Caco-2 (cell line): ENCODE results near the gene SH3RF1. TPM values are rescaled to one million over a fixed set of nuclear protein-coding genes. Genes with fewer than 3 reads are reported as not detected.

Experiments
- BruUV-seq: library from RNA; stranded (reverse); fragments of 400-500 nt; replicated peaks from 2 replicates; lab custom pipeline; 2021; lab: Mats Ljungman, UMichigan
- CTCF ChIA-PET: fragments of 300-600 bp; sonication (Branson Sonifier 250); formaldehyde crosslinking; loops from one replicate; lab custom pipeline; 2022; ENCODE audit warnings: antibody characterized with exemption; lab: Charles Lee
- POLR2A ChIA-PET: fragments of 300-600 bp; sonication (Branson Sonifier 250); formaldehyde crosslinking; loops from one replicate; lab custom pipeline; 2022; ENCODE audit warnings: antibody characterized with exemption; lab: Charles Lee
- DNase-seq, 2 experiments: peaks; one replicate each; pipeline versions ENCODE4 v3.0.0 to v3.0.0-alpha.2; 2020 to 2022
- H3K27me3 ChIP-seq: replicated peaks from 2 replicates; pipeline ENCODE4 v1.6.0; 2011; ENCODE audit warnings: low read length; ENCODE audit not compliant: control insufficient read depth, insufficient read depth
- H3K36me3 ChIP-seq: 2 replicates; pipeline ENCODE4 v1.5.1; 2011; ENCODE audit warnings: low read length; ENCODE audit not compliant: control insufficient read depth, insufficient read depth
- H3K4me1 ChIP-seq: fragments of 250-450 bp; sonication (Bioruptor Pico); 2 replicates; pipeline ENCODE4 v1.5.1; 2020; ENCODE audit warnings: mild to moderate bottlenecking
- H3K4me3 ChIP-seq: 2 replicates; pipeline ENCODE4 v1.5.1; 2011; ENCODE audit warnings: low read depth, mild to moderate bottlenecking, control low read depth, low read length
- H3K9me3 ChIP-seq: fragments of 250-450 bp; sonication (Bioruptor Pico); 2 replicates; pipeline ENCODE4 v1.5.1; 2020; ENCODE audit warnings: mild to moderate bottlenecking, moderate library complexity
- H3K27ac Mint-ChIP-seq: one replicate; pipeline ENCODE4 v1.8.0; 2022; ENCODE audit warnings: mixed read lengths; ENCODE audit not compliant: unreplicated experiment
- H3K27me3 Mint-ChIP-seq: one replicate; pipeline ENCODE4 v1.8.0; 2022; ENCODE audit warnings: mixed read lengths; ENCODE audit not compliant: insufficient read depth, unreplicated experiment
- H3K36me3 Mint-ChIP-seq: one replicate; pipeline ENCODE4 v1.8.0; 2022; ENCODE audit warnings: mild to moderate bottlenecking, mixed read lengths; ENCODE audit not compliant: insufficient read depth, unreplicated experiment
- H3K4me1 Mint-ChIP-seq: one replicate; pipeline ENCODE4 v1.8.0; 2022; ENCODE audit warnings: low read depth, mixed read lengths; ENCODE audit not compliant: unreplicated experiment
- H3K4me3 Mint-ChIP-seq: one replicate; pipeline ENCODE4 v1.8.0; 2022; ENCODE audit warnings: mild to moderate bottlenecking, moderate library complexity, mixed read lengths; ENCODE audit not compliant: unreplicated experiment
- H3K9me3 Mint-ChIP-seq: one replicate; pipeline ENCODE4 v1.8.0; 2022; ENCODE audit warnings: mixed read lengths; ENCODE audit not compliant: unreplicated experiment
- CTCF ChIP-seq, 2 experiments: fragments of 200-600 bp in 1 of 2; IDR thresholded peaks; 1 replicate in 1 of 2; 2 replicates in 1 of 2; pipeline versions ENCODE4 v1.5.1 to v1.8.0; 2011 to 2022; ENCODE audit warnings: antibody characterized with exemption in 1 of 2, control low read depth in 1 of 2, inconsistent platforms in 1 of 2, low read depth in 1 of 2, low read length in 1 of 2, mild to moderate bottlenecking in 1 of 2, moderate library complexity in 1 of 2; ENCODE audit not compliant: insufficient read depth in 1 of 2, severe bottlenecking in 1 of 2, unreplicated experiment in 1 of 2
- intact Hi-C: fragments of 100-400 bp; cut with micrococcal nuclease; formaldehyde crosslinking; loops from one replicate; pipeline ENCODE4 v1.10.0; 2022; ENCODE audit not compliant: unreplicated experiment
- total RNA-seq: library from RNA; stranded (reverse); gene quantifications from 2 replicates; pipeline ENCODE4 v1.2.3, GENCODE V29; 2022

The SH3RF1 gene
- total RNA-seq, 1 experiment from 2014 or later, result 25.1 TPM

GRCh38 chr4:169272265-169272886 lies 1.6 kb upstream of the SH3RF1 start:
- TF ChIP-seq CTCF (IDR thresholded peaks at IDR 0.05; ENCODE audit: insufficient read depth in 1 of 2, low read depth in 1 of 2, low read length in 1 of 2, severe bottlenecking in 1 of 2, unreplicated experiment in 1 of 2), result no peak
- POLR2A ChIA-PET, result interaction anchor here (0.6 to 1.4 kb wide), 2 partner anchors 38 to 262 kb away, joined by 5 to 6 read pairs; partner anchors contain the start of gene CBR4
- Histone ChIP-seq H3K27me3 (no peaks in the 10 kb centered on the region), H3K4me1 (peaks cover 36% of the 10 kb centered on the region), H3K9me3 (no peaks in the 10 kb centered on the region), H3K4me3 (no peak overlapping the region), H3K36me3 (no peaks in the 10 kb centered on the region)
- Mint-ChIP-seq H3K27ac (peak overlapping the region; percentile 54), H3K9me3 (no peaks in the 10 kb centered on the region), H3K36me3 (peaks cover 29% of the 10 kb centered on the region), H3K4me1 (peaks cover 28% of the 10 kb centered on the region), H3K4me3 (peak overlapping the region; percentile 96), H3K27me3 (no peaks in the 10 kb centered on the region)
- no TSS peak for BruUV-seq
- intact Hi-C loops, result loop anchor here (1.0 to 5.0 kb wide), 2 partner anchors 120 to 202 kb away; no protein-coding TSS in a partner anchor
- CTCF ChIA-PET, result no interaction called here
- peak in 1 of 2 experiments; percentile 21 for DNase-seq

- Histone ChIP-seq H3K9me3 (no peaks in the 10 kb centered on the region), H3K36me3 (no peaks in the 10 kb centered on the region), H3K27me3 (no peaks in the 10 kb centered on the region), H3K4me3 (peak overlapping the region; percentile 71), H3K4me1 (peaks cover 38% of the 10 kb centered on the region)
- H3K27me3 Mint-ChIP-seq, result no peaks in the 10 kb centered on the region
- DNase-seq, result no peak
- peaks cover 35% of the 10 kb centered on the region for H3K36me3 Mint-ChIP-seq
- ChIA-PET POLR2A (interaction anchor here (1.4 kb wide), 1 partner anchor 261 kb away, joined by 5 read pairs; the partner anchor contains the start of gene CBR4), CTCF (no interaction called here)
- intact Hi-C loops, result loop anchor here (1.0 to 5.0 kb wide), 5 partner anchors 63 to 215 kb away; no protein-coding TSS in a partner anchor
- H3K4me1 Mint-ChIP-seq, result peaks cover 34% of the 10 kb centered on the region
- H3K4me3 Mint-ChIP-seq, result peak overlapping the region; percentile 96
- no peak for TF ChIP-seq CTCF (IDR thresholded peaks at IDR 0.05; ENCODE audit: insufficient read depth in 1 of 2, low read depth in 1 of 2, low read length in 1 of 2, severe bottlenecking in 1 of 2, unreplicated experiment in 1 of 2)
- H3K27ac Mint-ChIP-seq, result peak overlapping the region; percentile 95
- H3K9me3 Mint-ChIP-seq, result no peaks in the 10 kb centered on the region
- no TSS peak for BruUV-seq
Measured at GRCh38 chr4:169271692-169272007, 894 bp upstream of the SH3RF1 start.

- Mint-ChIP-seq H3K4me1 (peaks cover 40% of the 10 kb centered on the region), H3K27ac (peak overlapping the region; percentile 95), H3K4me3 (peak overlapping the region; percentile 96), H3K9me3 (no peaks in the 10 kb centered on the region), H3K36me3 (peaks cover 47% of the 10 kb centered on the region), H3K27me3 (no peaks in the 10 kb centered on the region)
- DNase-seq, result peak; percentile 47 to 69
- Histone ChIP-seq H3K4me1 (peaks cover 52% of the 10 kb centered on the region), H3K36me3 (no peaks in the 10 kb centered on the region), H3K4me3 (peak overlapping the region; percentile 71), H3K27me3 (no peaks in the 10 kb centered on the region), H3K9me3 (no peaks in the 10 kb centered on the region)
- TF ChIP-seq CTCF (IDR thresholded peaks at IDR 0.05; ENCODE audit: insufficient read depth in 1 of 2, low read depth in 1 of 2, low read length in 1 of 2, severe bottlenecking in 1 of 2, unreplicated experiment in 1 of 2), result peak in 1 of 2 experiments; percentile 7
- POLR2A ChIA-PET, result interaction anchor here (0.5 to 2.5 kb wide), 6 partner anchors 17 to 260 kb away, joined by 3 to 13 read pairs (median 4); partner anchors contain the start of gene CBR4
- intact Hi-C loops, result loop anchor here (1.0 to 5.0 kb wide), 6 partner anchors 19 to 259 kb away; partner anchors contain the start of gene CBR4
- CTCF ChIA-PET, result interaction anchor here (1.0 kb wide), 1 partner anchor 84 kb away, joined by 3 read pairs; no protein-coding TSS in a partner anchor
- no TSS peak for BruUV-seq
Measured at GRCh38 chr4:169269916-169270809, 593 bp downstream of the SH3RF1 start.
